Measurements from ENCODE around the gene BTBD16. TPM values are rescaled to one million over a fixed set of nuclear protein-coding genes. Genes with fewer than 3 reads are reported as not detected.

Gene BTBD16
- total RNA-seq, 2 donors from 2014 or later, result not detected

DNA sequence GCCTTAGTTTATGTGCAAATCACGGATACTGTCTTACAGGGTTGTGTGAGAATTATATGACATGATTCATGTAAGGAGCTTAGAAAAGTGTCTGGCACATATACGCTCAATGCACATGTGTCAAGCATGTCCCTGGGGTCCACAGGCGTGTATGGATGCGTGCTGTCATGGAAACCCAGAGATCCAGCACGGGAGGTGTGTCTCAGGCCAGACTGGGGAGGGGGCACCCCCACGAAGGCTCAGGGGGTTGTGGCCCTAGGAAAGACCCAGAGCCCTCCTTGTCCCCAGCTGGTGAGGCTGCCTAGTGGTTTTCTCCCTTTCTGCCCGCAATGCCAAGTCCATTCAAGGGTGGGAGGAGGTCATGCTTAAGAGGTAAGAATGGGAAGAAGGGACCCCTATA lies 9.1 kb downstream of the BTBD16 start:
- Histone ChIP-seq H3K27ac (no peak overlapping the region), H3K4me1 (no peaks in the 10 kb centered on the region), H3K36me3 (replicated peaks in 1 of 2; ENCODE audit: insufficient read depth in 1 of 2, low read depth in 2 of 2) (no peaks in the 10 kb centered on the region), H3K27me3 (no peaks in the 10 kb centered on the region), H3K9me3 (no peaks in the 10 kb centered on the region), H3K4me3 (no peak overlapping the region)
- intact Hi-C loops (cut with DNase I), result no loop called here
- TF ChIP-seq, protein P1, sequence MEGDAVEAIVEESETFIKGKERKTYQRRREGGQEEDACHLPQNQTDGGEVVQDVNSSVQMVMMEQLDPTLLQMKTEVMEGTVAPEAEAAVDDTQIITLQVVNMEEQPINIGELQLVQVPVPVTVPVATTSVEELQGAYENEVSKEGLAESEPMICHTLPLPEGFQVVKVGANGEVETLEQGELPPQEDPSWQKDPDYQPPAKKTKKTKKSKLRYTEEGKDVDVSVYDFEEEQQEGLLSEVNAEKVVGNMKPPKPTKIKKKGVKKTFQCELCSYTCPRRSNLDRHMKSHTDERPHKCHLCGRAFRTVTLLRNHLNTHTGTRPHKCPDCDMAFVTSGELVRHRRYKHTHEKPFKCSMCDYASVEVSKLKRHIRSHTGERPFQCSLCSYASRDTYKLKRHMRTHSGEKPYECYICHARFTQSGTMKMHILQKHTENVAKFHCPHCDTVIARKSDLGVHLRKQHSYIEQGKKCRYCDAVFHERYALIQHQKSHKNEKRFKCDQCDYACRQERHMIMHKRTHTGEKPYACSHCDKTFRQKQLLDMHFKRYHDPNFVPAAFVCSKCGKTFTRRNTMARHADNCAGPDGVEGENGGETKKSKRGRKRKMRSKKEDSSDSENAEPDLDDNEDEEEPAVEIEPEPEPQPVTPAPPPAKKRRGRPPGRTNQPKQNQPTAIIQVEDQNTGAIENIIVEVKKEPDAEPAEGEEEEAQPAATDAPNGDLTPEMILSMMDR (IDR thresholded peaks at IDR 0.05), result no peak
- TF ChIP-seq POLR2A (IDR thresholded peaks at IDR 0.05), result no peak
- WGBS, 2 donors, result 65 to 70% methylated on average over 7 of the region's 7 CpGs
- DNase-seq, result no peak
- no peak for ATAC-seq

DNA sequence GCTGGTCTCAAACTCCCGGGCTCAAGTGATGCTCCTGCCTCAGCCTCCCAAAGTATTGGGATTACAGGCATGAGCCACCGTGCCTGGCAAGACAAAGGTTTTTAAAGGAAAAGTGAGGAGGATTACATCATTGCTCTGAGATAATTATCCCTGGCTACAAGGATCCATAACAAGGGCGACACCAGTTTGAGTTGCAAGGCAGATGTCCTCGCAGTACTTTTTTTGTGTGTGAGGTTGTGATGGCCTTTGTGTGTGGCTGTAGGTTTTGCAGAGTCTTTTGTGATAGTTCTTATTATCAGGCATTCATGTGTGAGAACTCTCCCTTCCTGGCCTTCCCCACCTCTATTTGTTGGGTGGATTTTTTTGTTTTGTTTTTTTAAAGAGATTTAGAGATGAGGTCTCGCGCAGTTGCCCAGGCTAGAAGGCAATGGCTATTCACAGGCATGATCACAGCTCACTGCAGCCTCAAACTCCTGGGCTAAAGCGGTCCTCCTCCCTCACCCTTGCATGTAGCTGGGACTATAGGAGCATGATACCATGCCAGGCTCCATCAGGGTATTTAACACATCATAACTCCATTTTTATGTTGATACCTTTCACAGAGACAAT lies 10.0 kb downstream of the BTBD16 start:
- Histone ChIP-seq H3K9me3 (no peaks in the 10 kb centered on the region), H3K27ac (no peak overlapping the region), H3K4me3 (no peak overlapping the region), H3K36me3 (replicated peaks in 1 of 2; ENCODE audit: insufficient read depth in 1 of 2, low read depth in 2 of 2) (no peaks in the 10 kb centered on the region), H3K27me3 (no peaks in the 10 kb centered on the region), H3K4me1 (no peaks in the 10 kb centered on the region)
- 83 to 91% methylated on average over 7 of the region's 7 CpGs for WGBS, 2 donors
- no peak for DNase-seq
- ATAC-seq, result no peak
- TF ChIP-seq, protein P1 (IDR thresholded peaks at IDR 0.05), result no peak
- no peak for TF ChIP-seq POLR2A (IDR thresholded peaks at IDR 0.05)
- intact Hi-C loops (cut with DNase I), result no loop called here

DNA sequence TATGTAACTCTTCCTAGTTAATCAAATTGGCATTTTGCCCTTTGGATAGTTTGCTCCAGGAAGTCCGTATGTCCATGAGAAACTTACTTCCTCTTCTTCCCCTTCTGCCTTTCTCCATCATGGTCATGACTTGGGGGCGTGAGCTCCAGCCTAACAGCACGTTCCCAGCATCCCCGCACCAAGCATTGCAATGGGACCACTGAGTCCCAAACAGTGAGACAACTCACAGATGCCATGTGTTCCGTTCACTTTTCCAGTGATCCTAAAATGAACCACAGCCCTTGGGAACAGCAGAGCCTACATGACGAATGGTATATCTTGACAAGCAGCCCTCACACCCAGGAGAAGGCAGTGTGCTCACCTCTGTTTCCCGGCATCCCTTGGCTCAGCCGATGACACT lies 10.7 kb downstream of the BTBD16 start:
- no peaks in the 10 kb centered on the region for H3K27me3 ChIP-seq
- intact Hi-C loops (cut with DNase I), result no loop called here

DNA sequence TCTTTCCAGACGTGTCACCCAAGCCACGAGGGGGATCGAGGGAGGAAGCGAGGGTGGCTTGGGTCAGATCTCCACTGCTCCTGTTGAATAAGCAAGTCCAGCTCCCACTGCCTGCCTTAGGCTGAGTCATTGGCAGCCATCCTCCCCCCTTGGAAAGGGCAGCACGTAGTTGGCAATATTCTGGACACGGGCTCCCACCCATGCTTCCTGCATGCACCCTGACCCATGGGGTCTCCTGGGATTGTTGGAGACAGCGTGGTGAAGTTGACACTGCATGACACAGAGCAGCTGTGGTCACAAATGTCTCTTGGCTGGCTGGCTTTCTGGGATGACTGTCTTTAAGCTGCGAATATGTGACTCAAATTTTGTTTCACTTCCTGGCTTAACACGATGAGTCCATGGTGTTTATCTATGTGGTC lies 11.2 kb downstream of the BTBD16 start:
- H3K27ac ChIP-seq, result no peak overlapping the region
- no peaks in the 10 kb centered on the region for H3K36me3 ChIP-seq (replicated peaks in 1 of 2; ENCODE audit: insufficient read depth in 1 of 2, low read depth in 2 of 2)
- H3K9me3 ChIP-seq, result no peaks in the 10 kb centered on the region
- intact Hi-C loops (cut with DNase I), result no loop called here
- H3K4me1 ChIP-seq, result no peaks in the 10 kb centered on the region
- no peak for TF ChIP-seq POLR2A (IDR thresholded peaks at IDR 0.05)
- TF ChIP-seq, protein P1 (IDR thresholded peaks at IDR 0.05), result no peak
- no peaks in the 10 kb centered on the region for H3K27me3 ChIP-seq
- no peak overlapping the region for H3K4me3 ChIP-seq
- 64 to 76% methylated on average over 8 to 9 of the region's 9 CpGs for WGBS, 2 donors
- DNase-seq, result no peak
- ATAC-seq, result peak; percentile 35

More for the DNA sequence above, 10.7 kb downstream of the BTBD16 start:
- no peak for DNase-seq
- Histone ChIP-seq H3K27ac (no peak overlapping the region), H3K4me1 (no peaks in the 10 kb centered on the region), H3K9me3 (no peaks in the 10 kb centered on the region), H3K36me3 (replicated peaks in 1 of 2; ENCODE audit: insufficient read depth in 1 of 2, low read depth in 2 of 2) (no peaks in the 10 kb centered on the region), H3K4me3 (no peak overlapping the region)
- no peak for TF ChIP-seq POLR2A (IDR thresholded peaks at IDR 0.05)
- TF ChIP-seq, protein P1 (IDR thresholded peaks at IDR 0.05), result no peak
- 76 to 86% methylated on average over 6 to 8 of the region's 8 CpGs for WGBS, 2 donors
- ATAC-seq, result no peak

DNA sequence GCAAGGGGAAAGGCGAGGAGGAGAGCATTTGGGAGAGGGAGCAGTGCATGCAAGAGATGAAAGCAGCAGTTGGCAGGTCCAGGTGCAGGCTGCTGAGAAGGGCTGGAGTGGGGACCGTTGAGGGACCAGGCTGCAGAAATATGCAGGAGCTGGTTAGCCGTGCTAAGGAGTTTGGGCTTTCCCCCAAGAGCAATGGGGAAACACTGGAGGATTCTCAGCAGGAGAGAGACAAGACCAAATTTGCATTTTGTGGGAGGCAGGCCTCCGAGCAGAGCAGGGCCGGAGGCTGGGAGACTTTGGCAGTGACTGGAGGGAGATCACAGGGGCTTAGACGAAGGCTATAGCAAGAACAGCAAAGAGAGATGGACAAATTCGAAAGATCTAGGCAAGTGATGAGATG lies 11.8 kb downstream of the BTBD16 start:
- TF ChIP-seq, protein P1 (IDR thresholded peaks at IDR 0.05), result no peak
- TF ChIP-seq POLR2A (IDR thresholded peaks at IDR 0.05), result no peak

More for the DNA sequence above, 11.8 kb downstream of the BTBD16 start:
- H3K27ac ChIP-seq, result no peak overlapping the region
- H3K9me3 ChIP-seq, result no peaks in the 10 kb centered on the region
- no peaks in the 10 kb centered on the region for H3K27me3 ChIP-seq
- ATAC-seq, result no peak
- 70 to 76% methylated on average over 7 of the region's 7 CpGs for WGBS, 2 donors
- no peaks in the 10 kb centered on the region for H3K4me1 ChIP-seq
- no peak for DNase-seq
- intact Hi-C loops (cut with DNase I), result no loop called here
- H3K36me3 ChIP-seq (replicated peaks in 1 of 2; ENCODE audit: insufficient read depth in 1 of 2, low read depth in 2 of 2), result no peaks in the 10 kb centered on the region
- H3K4me3 ChIP-seq, result no peak overlapping the region

Data from body of pancreas (tissue), 4 donors.